Ecto neural progenitor cell (in vitro differentiated cells): ENCODE measurements around the gene CCDC195.
"Not testable (repeated sequence)": the region's sequence is repeated elsewhere in the genome, so short reads cannot be mapped to it uniquely, and the experiment has no call there.

Experiments used
- DNase-seq: peaks from one replicate; pipeline ENCODE4 v3.0.0-alpha.2; 2018; ENCODE audit warnings: low spot score

The CCDC195 gene

DNA sequence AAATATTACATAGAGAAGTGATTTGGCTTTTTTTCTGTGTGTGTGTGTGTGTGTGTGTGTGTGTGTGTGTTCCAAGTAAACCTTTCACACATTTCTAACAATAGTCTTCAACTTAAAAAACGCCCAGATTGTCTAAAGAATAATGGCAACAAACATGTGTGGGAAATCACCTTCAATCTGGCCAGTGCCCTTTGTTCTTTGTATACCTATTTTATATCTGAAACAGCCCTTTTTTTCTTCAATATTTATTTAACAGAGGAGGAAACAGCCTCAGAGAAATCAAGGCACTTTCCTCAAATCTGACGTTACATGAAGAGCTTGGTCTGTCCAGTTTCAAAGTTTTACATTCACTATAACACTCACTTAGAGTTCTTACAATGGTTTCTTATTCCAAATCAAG, 25.3 kb downstream of the CCDC195 start:
- DNase-seq: no peak

DNA sequence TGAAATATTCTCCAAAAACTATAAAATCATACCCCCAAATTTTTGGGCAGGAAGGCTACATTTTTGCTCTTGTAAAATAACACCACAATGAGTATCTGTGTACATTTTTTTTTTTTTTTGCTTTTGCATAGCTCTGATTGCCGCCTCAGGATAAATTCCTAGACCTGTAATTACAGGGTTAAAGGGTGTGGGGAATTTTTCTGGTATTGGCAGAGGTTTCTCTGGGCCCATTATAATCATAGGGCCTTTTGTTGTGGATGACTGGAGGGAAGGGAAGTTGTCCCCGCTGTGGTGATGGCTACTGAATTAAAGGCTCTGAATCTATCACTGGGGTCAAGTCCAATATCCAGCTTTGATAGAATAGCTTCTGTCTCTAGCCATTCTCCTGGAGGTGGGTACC, 26.6 kb downstream of the CCDC195 start:
- no peak for DNase-seq

DNA sequence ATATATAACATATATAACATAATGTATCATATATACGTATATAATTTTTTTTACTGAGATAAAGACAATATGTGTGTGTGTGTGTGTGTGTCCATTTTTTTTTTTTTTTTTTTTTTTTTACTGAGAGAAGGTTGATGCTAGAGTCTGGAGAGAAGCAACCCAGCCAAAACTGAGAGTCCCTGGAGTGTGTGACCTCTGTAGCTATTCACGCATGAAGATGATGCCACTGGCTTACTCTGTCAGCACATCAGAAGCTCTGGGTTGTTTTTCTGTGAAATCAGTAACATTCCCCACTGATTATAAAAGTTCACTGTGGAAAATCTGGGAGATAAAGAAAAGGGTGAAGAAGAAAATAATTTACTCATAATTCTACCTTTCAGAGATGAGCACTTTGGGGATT, 27.2 kb downstream of the CCDC195 start:
- DNase-seq: no peak

DNA sequence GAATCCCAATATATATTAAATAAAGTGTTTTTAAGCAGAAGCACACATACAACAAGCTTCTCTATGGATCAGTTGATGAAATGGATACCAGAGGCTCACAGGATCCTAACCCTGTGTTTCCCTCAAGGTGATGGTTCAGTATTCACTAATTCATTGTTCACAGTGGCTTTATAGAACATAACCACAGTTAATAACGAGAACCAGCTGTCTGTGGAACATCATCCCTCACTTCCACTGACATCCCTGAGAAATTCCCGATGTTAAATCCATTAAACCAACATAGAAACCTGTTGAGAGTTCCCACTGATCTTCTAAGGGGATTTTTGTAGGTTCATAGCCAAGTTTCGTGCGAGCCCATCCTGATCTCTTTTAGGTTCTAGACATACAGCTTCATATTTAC, 29.0 kb downstream of the CCDC195 start:
- DNase-seq: no peak

DNA sequence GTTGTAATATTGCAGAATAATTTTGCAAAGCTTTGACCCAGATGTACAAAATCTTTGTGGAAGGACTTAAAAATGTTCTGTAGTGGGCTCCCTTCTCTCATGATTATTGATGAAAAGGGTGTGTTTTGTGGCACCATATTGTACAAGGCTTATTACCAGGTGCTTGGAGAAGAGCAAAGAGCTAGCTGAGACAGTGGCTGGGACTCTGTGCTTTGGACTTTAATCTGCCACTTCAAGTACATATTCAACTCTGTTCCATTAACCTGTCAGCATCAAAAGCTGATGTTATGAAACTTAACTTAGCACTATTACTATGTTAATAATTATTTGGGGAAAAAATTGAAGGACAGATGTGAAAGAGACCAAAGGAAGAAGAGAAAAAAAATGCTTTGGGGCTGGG, 31.0 kb downstream of the CCDC195 start:
- no peak for DNase-seq

DNA sequence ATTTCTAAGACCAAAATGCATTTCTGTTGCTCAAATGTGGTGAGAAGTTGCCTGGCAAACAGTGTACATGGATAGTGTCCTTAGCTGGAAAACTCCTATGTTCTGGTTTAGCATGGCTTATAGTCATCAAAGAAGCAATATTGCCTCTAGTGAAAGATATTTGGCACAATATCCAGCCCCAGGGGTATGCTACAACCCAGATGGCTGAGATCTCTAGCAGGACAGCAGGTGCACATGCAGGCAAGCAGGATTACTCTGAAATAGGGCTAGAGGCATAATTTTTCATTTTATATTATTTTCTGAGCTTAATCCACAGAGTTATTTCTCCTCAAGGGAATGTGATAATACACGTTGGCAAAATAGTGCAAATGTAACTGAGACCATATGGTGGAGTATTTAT, 34.0 kb downstream of the CCDC195 start:
- no peak for DNase-seq

DNA sequence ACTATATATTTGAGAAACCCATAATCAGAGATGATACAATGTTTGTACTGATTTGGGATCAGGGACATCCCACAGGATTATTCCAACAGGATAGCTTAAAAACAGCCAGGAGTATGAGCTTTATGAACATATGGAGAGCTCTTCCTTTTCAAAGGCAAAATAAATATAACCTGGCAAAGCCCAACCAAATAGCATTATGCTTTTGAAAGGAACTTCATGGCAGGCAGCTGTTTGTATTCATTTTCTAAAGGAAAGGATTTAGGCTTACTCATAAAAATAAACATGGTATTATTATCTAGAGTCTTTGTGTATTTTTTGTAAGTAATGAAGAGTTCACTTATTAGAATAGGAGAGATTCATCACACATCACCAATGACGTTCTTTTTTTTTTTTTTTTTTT, 44.4 kb downstream of the CCDC195 start:
- DNase-seq: no peak

DNA sequence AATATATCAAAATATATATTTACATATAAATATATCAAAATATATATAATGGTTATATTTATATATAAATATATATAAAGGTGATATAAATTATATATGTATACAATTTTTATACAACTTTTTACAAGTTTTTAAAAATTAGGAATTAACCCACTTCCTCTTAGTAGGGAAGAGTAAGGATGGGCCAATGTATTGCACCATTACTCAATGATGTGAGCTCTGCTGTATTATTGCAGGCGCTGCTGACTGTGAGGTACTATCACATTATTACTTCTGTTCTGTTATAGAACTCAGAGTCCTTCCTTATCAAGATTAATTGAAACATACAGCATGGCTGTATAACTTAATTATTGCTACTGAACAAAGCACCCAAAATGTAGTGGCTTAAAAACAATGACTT, 46.0 kb downstream of the CCDC195 start:
- DNase-seq: no peak

DNA sequence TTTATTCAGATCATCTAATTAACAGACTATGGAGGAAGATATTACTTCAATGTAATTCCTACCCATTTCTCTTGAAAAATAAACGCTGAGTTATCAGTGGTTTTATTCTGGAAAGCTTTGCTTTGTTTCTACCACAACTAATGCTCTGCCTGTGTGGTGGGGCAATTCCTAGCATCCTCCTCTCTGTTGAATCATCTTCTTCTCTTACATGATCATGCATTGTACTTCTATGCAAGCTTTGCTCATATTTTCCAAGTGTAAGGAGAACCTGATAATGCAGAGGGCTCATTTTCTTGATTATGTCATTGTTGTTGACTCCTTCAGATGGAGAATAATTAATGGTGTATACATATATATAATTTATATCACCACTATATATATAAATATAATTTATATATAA, 46.7 kb downstream of the CCDC195 start:
- no peak for DNase-seq

DNA sequence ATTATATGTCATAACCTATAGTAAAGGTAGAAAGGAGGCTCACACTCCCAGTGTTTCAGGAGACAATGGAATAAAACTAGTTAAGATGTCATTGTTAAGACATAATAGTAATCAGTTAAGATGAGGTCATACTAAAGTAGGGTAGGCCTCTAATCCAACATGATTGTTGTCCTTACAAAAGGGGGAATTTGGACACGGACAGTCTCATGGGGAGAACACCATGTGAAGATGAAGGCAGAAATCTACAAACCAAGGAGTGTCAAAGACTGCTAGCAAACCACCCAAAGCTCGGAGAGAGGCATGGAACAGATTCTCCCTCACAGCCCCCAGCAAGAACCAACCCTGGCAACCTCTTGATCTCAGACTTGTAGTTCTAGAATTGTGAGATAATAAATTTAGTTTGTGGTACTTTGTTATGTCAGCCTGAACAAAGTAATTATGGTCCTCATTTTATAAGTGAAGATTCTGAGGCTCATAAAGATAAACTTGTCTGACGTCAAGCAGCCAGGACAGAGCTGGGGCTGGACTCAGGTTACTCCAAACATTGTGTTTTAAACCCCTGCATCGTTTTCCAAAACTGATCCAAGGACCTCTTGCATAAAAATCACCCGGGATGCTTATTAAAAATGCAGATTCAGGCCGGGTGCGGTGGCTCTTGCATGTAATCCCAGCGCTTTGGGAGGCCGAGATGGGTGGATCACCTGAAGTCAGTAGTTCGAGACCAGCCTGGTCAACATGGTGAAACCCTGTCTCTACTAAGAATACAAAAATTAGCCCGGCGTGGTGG, 47.8 kb downstream of the CCDC195 start:
- no peak for DNase-seq

DNA sequence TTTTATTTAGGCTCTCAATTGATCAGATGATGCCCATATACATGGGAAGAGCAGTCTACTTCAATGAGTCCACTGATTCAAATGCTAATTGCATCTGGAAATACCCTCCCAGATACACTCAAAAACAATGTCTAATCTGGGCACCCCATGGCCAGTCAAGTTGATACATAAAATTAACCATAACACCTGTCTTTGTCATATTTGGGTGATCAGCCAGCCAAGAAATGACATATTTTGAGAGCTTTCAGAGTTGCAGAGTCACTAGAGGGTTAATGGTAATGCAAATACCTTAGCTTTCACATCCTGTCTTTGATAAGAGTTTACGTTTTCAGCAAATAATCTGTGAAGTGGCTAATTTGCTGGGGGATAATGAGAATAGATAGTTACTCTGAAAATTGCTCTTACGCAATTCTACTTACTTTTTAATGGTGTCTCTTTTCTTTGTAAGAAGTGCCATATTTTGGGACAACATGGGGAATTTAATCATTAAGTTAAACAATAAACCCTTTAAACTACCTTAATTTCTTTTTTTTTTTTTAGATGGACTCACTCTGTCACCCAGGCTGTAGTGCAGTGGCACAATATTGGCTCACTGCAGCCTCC, 49.1 kb downstream of the CCDC195 start:
- no peak for DNase-seq

DNA sequence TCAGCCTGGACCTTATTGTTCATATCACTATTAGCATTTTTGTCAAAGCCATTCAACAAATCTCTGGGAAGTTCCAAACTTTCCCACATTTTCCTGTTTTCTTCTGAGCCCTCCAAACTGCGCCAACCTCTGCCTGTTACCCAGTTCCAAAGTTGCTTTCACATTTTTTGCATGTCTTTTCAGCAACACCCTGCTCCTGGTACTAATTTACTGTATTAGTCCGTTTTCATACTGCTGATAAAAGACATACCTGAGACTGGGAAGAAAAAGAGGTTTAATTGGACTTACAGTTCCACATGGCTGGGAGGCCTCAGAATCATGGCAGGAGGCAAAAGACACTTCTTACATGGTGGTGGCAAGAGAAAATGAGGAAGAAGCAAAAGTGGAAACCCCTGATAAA, 52.8 kb downstream of the CCDC195 start:
- not testable (repeated sequence) for DNase-seq

DNA sequence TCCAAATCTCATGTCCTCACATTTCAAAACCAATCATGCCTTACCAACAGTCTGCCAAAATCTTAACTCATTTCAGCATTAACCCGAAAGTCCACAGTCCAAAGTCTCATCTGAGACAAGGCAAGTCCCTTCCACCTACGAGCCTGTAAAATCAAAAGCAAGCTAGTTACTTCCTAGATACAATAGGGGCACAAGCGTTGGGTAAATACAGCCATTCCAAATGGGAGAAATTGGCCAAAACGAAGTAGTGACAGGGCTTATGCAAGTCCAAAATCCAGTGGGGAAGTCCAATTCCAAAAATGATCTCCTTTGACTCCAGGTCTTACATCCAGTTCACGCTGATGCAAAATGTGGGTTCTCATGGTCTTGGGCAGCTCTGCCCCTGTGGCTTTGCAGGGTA, 54.5 kb downstream of the CCDC195 start:
- DNase-seq: not testable (repeated sequence)

DNA sequence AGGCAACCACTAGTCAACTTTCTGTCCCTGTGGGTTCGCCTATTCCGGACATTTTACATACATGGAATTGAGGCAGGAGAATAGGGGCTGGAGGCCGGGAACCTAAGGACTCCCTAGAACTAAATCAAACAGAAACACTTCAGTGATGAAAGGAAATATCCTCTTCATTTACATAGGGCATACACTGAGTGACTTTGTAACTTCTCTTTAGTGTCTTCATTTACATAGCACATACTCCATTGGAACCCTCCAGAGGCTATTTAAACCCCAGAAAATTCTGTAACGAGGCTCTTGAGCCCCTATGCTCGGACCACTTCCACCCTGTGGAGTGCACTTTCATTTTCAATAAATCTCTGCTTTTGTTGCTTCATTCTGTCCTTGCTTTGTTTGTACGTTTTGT, 56.5 kb downstream of the CCDC195 start:
- DNase-seq: no peak

DNA sequence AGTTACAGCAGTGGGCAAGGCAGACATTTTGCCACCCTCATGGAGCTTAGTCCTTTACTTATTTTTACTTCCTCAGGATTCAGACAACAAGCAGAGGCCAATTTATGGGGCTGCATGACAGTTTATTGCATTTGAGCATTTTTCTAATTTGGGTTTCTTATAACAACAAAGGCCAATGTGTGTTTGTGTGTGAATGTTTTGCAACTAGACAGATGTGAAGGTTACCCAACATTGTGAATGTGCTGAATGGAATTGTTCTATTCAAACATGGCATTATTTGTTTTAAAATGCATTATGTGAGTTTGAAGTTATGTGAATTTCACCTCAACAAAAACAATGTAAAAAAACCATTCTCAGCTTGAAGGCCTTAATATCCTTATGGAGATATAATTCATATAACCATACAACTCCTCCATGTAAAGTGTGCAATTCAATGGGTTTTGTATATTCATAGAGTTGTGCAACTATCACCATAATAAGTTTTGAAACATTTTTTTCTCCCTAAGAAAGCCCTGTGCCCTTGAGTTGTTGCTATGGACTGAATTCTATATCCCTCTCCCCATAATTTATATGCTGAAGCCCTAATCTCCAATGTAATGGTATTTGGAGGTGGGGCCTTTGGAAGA, 57.3 kb downstream of the CCDC195 start:
- DNase-seq: no peak

DNA sequence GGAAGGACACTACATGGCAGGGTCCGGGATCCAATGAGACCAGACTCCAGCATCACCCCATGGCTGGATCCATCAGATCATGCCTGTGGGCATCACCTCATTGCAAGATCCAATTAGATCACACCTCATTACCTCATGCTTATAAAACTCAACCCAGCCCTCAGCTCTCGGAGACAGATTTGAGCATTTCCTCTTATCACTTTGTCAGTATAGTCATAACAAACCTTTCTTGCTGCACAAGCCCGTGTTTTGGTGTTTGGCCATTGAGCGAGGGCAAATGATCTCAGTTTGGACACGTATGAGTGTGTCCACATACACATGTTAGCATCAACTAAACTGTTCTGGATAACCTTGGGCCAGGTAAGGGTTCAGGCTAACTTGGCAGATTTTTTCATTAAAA, 58.8 kb downstream of the CCDC195 start:
- no peak for DNase-seq

DNA sequence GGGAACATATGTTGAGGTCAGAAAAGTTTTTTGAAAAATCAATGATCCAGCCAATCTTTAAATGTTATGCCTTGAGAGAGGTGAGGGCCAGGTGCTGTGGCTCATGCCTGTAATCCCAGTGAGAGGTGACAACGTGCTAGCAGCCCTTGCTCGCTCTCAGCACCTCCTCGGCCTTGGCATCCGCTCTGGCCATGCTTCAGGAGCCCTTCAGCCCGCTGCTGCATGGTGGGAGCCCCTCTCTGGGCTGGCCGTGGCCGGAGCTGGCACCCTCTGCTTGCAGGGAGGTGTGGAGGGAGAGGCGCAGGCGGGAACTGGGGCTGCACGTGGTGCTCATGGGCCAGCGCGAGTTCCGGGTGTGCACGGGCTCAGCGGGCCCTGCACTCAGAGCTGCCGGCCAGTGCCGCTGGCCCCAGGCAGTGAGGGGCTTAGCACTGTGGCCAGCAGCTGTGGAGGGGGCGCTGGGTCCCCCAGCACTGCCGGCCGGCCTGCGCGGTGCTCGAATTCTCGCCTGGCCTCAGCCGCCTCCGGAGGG, 61.1 kb downstream of the CCDC195 start:
- no peak for DNase-seq
